ENCODE measurements around the gene PDK1.

Gene PDK1

DNA sequence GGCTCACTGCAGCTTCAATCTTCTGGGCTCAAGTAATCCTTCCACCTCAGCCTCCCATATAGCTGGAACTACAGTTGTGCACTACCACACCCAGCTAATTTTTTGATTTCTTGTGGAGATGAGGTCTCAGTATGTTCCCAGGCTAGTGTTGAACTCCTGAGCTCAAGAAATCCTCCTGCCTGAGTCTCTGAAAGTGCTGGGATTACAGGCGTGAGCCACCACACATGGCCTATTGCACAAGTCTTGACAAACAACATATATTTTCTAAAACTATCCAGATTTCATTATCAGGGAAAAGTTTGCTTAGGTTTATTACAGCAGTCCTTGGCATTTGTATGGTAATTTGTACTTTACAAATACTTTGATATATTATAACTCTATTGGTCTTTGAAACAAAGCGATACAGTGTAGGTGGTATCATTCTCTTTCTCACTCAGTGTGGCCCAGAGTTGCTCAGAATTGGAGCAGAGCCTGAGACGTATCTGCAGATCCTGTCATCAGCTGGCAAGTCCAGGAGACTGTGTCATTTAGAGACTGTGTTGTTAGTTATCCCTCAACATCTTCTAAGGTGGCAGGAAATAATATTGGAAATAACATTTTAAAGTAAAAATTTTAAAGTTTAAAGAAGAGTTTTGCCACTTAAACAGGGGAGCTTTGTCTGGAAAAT lies 41.4 kb downstream of the PDK1 start:
- no peak for DNase-seq

DNA sequence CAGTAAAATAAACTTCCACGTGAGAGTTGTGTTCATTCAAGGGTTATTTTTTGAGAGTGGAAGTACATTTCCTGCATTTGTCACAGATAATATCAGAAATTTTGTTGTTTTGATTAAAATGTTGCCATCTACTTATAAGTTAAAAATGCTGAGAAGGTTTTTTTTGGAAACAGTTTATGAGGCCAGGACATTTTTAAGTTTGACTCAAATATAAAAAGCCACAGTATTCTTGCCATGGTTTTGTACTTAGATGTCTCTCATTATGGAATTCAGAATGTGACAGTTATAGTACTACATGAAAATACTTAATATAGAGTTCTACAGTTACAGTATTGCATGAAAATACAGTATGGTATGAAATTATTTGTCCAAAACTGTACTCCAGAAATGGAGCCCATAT lies 44.1 kb downstream of the PDK1 start:
- no peak for DNase-seq

DNA sequence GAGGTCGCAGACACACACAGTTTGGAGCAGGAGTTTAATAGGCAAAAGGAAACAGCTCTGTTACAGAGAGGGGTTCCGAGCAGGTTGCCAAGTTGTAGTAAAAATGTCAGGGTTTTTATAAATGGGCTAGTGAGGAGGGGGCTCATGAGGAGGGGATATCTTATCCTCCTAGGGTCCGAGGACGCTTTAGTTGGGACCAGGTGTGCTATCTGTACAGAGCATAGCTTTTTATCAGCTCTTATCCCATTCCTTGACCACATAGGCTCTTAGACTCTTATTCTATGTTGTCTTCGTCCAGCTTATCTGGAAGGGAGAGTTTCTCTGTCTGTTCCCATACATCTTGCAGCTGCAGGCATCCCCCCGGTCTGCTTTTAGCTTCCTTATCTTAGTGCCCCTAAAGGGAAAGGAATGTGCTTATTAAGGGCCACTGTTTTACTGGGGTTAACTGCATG lies 44.7 kb downstream of the PDK1 start:
- DNase-seq = no peak

DNA sequence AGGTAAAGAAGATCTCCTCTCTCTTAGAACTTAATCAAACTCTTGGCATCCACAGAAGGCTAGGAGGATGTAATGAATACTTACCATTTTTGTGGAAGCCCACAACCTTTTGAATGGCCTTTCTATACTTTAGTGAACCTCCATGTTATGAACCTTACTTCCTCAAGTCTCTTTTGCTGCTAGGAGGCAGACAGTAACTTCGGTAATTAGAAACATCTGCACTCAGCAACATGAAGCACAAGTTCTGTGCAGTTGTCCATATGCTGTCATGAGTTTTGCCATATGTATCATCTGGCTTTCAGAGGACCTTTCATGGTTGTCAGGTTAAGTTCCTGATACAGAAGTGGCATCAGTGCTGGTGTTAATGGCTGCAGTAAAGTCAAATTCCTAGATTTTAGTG lies 50.4 kb downstream of the PDK1 start:
- no peak for DNase-seq

DNA sequence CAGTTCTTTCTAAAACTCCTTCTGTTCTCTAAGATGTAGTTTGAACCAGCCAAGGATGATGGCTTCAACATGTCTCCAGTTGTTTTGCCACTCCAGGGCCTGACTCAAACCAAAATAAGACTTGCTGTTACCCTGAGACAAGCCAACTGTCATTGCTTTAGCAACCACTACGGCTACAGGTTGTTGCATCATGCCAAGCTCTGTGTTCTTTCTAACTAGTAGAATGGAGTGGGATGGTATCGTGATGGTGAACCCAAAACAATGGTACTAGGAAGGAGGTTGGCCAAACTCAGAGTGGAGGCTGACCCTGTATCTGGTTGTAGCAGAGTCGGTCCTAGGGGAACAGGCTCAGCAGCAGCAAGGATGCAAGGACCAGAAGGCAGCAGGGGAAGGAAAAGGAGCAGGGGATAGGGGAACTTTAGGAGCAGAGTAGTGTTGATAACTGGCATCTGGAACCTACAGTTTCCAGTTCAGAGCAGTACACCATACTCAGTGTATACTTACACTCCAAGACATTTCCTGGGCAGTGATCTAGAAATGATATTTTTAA lies 51.6 kb downstream of the PDK1 start:
- DNase-seq = no peak

DNA sequence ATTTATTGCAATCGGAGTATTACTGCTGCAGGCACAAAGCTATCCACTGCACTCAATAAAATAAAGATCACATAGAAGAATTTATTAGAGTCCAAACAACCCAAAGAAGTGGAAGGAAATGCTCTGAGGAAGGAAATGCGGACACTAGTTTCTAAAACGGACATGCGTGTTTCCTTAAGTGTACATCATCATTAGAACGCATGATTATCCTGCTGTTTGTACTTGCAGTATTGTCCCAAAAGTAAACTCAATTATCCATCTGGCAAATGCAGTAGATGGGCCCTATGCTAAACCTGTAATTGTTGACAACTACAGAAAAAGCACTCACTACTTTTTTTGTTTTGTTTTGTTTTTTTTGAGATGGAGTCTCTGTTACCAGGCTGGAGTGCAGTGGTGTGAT lies 53.6 kb downstream of the PDK1 start:
- DNase-seq = no peak

DNA sequence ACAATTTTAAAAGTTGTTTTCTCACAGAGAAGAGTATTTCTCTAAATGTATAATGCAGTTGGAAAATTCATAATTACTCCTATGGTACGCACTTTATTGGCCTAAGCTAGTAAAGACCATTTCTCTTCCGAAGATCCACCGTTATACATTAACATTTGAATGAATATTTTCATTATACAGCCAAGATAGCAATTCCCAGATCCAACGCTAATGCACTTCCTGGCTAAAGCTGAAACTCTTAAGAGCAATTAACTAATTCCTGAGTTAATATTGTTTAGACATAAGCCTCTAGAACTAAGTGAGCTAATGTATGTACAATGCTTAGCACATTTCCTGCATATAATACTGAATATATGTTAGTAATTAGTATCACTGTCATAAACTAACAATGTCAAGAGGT lies 56.2 kb downstream of the PDK1 start:
- DNase-seq = no peak

DNA sequence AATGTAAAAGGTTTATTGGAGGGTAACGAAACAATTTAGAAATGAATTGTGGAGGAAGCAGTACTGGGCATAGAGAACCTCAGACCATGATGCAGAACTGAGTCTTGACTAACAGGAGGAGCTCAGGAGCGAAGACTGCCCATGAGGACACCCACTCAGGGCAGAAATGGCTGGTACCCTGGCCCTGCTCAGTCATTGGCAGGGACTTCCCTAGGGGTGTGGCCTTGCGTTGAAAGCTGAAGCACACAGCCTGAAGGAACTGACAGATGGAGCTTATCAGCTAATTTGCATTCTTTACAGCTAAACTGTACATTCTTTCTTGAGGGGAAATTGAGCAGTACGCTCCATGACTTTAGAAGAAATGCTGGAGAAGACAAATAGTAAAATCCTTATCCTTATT lies 57.1 kb downstream of the PDK1 start:
- no peak for DNase-seq

DNA sequence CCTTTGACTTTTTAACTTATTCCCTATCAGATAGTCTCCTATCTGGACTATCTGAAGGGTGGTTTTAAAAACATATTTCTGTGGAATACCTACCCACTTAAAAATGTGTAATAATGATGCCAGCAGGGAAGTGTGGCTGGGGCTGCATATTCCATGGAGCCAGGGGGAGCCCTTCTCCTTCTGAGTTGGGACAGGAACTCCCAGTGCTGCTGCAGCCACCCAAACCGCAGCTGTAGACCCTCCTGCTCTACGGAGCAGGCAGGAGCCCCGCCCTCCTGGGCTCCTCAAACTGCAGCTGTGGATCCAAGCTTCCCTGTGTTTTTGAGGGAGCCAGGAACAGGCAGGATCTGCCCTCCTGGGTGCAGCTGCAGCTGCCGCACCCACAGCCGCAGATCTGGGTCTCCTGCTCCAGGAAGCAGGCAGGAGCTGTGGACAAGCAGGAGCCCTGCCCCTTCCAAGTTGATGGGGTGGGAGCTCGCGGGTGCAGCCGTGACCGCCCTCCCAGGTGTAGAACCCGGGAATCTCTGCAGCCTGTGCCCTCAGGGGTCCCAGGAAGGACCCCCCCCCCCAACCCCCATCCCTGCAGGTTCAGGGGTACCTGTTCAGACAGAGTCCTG lies 57.8 kb downstream of the PDK1 start:
- DNase-seq = no peak

DNA sequence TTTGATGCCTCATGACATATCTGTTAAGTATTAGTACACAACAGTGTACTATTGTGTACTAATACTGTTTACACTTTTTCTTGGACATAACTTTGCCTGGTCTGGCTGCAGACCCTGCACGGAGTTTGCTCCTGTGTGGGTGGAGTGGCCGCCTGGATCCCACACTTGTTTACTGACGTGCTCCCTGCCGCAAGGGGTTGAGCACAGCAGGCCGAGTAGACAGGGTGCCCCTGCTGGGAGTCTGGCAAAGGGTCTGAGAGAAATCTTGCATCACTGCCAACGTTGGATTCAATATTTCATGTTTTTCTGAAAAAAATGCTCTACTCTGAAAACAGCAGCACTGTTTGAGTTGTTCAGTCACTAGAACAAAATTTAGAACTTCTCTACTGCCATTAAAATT lies 59.0 kb downstream of the PDK1 start:
- no peak for DNase-seq

DNA sequence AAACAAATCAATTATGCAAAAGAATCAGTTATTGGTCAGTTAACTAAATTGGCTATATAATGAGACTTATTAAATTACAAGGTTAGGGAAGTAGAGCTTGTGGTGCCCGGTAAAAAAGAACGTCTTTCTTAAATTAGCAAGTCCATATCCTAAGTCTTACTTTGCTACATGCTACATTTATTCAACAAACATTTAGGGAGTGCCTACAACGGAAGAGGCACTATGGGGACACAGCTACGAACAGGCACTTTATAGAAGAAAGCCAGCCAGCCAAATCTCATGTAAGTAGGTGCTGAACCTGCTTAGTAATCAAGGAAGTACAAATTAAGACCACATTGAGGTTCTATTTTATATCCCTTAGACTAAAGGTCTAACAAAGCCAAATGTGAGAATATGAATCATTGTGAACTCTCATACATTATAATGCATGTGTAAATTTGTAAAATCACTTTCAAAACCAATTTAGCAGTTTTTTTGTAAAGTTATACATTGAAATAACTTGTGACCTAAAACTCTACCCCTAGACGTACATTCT lies 59.9 kb downstream of the PDK1 start:
- DNase-seq = no peak

DNA sequence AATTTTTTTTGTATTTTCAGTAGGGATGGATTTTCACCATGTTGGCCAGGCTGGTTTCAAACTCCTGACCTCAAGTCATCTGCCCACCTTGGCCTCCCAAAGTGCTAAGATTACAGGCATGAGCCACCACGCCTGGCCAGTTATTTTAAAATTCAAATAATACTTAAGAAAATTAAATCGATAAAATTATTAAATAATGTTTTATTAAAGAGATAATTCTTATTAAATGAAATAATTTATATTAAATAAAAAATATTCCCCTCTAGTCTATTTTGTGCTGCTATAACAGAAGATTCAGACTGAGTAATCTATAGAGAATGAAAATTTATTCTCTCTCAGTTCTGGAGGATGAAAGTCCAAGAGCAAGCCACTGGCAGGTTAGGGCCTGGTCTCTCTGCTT lies 61.2 kb downstream of the PDK1 start:
- DNase-seq = no peak

DNA sequence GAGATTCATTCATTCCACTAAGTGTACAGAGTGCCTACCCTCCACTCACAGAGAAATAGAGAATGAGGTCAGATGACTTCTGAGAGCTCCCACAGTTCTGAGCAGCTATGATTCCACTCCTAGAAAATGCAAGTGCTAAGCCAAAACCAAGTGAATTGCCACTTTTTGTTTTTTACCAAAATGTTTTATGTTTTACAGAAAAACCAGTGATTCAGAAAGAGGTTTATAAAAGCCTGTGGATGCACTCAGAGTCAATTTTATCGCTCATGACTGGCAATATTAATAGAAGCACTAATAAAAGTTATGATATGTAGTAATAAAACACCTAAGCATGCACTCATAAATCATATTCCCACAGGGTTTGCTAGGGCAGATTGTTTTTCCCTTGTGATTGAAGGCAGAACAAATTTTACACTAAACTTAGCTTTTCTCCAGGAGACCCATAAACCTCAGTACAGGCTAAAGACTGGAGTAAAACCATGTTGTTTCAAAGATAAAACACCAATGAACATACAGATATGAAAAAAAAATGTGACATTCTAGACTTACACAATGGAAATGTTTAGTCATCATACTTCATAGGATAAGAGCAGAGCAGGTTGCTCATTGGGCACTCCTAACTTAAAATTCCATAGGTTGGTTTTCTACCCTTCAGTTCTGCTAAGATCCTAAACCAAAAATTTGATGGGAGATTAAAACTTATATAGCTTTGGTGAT lies 67.5 kb downstream of the PDK1 start:
- no peak for DNase-seq

DNA sequence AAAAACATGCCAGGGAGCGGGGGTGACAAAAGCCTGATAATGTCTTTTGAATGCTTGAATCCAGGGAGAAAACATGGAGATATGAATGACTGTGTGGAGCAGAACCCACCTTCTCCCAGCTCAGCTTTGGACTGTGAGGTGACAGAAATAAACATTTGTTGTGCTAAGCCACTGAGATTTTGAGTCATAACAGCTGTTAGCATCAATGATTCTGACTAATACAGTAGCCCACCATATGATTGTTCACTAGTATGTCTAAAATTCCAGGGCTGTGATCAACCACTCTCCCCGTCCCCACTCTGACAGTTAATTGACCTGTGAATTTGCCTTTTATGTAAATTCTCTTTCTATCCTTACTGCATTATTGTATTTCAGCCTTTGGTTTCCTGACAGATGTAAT lies 69.1 kb downstream of the PDK1 start:
- DNase-seq = no peak

DNA sequence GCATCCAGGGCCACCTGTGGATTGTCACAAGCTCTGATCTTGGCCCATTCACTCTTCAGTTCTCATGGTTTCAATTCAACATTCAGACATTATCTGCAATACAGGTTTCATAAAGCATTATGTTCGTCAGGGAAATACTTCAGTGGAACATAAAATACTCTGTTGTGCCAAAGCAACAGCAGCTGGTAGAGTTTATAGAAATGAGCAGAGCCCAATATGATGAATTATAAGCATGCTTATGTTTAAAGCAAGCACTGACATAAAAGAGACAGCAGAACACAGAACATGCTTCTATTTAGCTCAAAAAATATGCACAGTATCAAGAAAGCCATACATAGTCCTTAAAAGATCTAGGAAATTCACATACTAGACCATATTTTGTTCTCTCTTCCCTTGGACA lies 71.3 kb downstream of the PDK1 start:
- no peak for DNase-seq

DNA sequence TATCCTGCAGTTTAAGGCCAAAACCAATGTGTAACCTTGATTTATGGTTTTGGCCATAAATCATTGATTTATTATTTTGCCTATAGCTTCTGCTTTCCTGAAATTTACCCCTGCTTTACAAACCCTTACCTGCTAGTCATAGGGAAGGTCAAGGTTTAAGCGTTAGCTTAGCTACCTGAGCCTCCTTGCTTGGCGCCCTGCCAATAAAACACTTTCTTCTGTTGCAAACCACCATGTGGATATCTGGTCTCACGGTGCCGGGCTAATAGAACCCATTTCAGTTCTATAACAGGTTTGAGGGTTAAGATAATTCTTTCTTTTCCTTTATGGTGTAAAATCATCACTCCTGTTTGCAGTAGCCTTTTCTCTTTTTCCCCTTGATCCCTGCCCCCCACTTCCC lies 72.2 kb downstream of the PDK1 start:
- DNase-seq = no peak

DNA sequence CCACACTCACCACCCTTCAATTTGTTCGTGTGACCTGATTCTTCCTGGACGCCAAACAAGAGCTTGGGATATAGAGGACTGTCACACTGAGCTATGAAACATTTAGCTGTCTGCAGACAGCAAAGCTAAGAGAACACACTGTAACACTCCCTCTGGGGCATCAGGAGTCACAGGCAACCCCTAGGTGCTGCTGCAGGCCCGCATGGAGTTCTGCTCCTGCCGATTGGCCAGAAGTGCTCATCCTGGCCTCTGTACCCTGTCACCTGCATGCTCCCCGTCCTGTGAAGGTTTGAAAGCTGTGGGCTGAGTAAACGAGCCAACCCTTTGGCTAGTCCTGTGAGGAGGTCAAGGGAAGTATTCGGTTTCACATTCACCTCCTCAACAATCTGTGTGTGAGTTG lies 73.7 kb downstream of the PDK1 start:
- no peak for DNase-seq

DNA sequence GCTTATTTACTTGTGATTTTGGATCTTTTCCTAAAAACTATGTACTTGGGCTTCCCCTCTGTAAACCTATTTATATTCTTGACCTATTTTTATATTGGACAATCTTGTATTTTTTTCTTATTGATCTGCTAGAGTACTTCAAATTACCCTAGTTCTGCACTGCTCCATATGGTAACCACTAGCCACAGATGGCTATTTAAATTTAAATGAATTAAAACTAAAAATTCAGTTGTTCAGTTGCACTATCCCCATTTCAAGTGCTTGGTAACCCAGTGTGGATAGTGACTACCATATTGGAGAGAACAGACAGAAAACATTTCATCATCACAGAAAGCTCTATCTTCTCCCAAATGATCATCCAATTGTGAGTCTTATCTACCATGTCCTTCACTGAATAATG lies 74.3 kb downstream of the PDK1 start:
- no peak for DNase-seq

DNA sequence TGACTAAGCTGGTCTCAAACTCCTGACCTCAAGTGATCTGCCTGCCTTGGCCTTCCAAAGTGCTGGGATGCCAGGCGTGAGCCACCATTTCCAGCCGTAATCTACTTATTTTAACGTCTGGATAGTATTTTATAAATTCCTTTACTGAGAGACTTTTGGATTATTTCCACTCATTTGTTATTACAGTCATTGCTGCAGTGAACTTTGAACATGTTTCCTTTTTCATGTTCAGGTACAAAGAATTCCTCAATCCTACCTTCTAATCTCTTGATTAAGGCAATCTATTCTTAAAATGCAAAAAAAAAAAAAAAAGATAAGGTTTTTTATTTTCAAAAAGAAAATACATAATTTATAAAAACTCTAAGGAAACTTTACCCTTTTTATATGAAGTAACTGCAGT lies 78.6 kb downstream of the PDK1 start:
- DNase-seq = no peak

DNA sequence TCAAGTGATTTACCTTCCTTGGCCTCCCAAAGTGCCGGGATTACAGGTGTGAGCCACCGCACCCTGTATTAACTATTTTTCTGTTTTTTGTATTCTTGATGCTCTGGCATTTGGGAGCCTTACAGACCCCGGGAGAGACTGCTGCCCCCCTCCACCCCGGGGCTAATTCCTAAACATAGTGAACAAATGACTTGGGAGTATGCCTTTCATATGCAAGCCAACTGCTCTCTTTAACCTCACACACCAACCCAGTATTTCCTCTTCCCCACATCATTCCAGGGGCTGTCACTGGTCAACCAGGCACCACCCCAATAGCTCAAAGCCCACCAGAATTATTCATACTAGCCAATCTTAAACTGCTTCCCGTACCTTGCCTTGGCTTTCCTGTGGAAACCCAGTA lies 79.7 kb downstream of the PDK1 start:
- no peak for DNase-seq

DNA sequence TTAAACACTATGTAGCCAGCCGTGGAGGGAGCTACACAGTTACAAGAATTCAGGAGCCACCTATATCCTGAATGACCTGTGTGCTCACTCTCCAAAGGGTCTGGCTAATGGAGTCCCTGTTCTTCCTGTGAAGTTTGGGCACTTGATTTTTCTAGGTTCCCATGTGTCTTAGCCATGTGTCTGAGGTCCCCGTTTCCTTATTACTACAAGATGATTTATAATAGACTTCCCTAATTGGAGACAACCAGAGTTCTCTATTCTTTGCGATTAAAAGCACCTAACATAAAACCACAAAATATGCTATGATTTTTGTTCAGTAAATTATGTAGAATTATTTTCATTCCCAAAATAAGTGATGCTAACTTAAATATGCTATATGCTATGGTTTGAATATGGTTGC lies 83.4 kb downstream of the PDK1 start:
- no peak for DNase-seq

DNA sequence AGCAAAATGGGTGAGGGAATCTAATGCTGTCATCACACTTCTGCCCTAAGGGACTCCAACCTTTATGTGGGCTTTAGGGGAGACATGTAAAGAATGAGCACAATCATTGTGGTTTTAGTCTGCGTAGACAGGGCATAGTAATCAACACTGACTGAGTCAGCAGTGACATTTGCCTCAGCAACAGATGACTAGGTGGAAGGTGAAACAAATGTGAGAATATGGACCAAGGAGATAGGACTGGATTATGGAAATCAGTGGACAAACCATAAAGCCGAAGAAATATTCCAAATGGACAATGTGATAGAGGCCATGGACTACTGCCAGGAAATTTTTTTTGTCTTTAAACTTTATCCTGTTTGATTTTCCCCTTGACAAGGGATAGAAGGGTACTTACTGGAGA lies 83.9 kb downstream of the PDK1 start:
- DNase-seq = no peak

DNA sequence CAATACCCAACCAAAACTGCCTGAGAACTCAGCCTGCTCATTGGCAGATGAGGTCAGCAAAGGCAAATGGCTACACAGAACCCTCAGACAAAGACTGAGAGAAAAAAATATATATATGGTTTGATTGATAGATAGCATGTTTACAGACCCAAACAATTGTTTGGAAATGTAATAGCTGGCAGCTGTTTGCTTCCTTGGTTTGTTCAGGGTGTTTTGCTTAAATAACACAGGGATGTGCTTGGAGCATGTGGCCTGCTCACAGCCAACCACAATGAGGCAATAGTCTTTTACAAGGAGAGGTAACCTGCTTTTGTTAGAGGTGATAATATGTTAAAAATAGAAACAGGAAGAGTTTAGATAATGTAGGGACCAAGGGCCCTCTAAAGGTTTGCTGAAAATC lies 84.5 kb downstream of the PDK1 start:
- DNase-seq = no peak

Measured in GOT3 (cell line).